Kidney tubule cell (primary cell): Measurements from ENCODE around the gene BTBD6.
A peak's percentile ranks its signal among the peaks of the same experiment; 100 is the strongest.

ENCODE experiments used
- DNase-seq: peaks from one replicate; pipeline ENCODE4 v3.0.0-alpha.2; 2018; ENCODE audit warnings: low spot score

BTBD6 gene

DNA sequence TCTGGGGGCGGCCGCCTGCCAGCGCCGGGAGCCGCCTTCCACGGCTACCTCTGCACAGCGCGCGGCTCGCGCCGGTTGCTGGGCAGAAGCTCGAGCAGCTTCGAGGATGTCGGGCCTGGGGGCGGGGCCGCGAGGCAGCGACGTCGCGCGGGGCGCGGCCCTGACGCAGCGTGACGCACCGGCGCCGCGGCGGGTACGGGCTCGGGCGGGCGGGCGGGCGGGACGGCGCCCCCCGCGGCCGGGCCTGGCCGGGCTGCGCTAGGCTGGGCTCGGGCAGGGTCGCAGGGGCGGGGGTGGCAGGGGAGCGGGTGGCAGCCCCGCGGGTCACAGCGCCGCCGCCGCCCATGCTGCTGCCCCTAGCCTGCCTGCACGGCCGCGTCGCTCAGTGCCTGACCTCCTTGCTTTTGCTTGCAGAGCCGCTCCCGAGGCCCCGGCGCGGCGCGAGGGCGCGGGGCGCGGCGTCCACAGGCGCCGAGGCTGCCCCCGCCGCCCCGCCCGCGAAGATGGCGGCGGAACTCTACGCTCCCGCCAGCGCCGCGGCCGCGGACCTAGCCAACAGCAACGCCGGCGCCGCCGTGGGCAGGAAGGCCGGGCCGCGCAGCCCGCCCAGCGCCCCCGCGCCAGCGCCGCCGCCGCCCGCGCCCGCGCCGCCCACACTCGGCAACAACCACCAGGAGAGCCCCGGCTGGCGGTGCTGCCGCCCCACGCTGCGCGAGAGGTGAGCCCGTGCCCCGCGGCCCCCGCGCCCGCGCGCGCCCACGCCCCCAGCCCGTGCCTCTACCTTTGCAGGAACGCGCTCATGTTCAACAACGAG is at the start of gene BTBD6:
BTBD6 (plus strand) TSS at position 166 of the 814 bp plus-strand sequence; CDS start at position 345, 179 bp downstream.
- peak; percentile 87 for DNase-seq

DNA sequence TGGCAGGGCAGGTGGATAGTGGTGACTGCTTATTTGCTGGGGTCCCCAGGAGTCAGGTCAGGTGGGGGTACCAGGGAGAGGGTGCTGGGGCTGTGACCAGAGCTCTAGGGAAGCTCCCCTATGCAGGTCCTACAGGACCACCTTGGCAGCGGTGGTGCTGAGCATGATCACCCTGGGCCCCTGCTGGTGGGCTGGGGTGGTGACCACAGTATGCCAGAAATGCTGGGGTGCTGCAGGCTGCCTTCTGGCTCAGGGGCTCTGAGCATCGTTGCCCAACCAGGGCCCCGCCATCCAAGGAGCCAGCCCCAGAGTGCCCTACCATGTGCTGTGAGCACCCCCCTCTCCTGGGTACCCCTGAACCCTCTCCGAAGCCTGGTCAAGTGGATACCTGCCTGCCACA is 49.7 kb upstream of the BTBD6 start:
- no peak for DNase-seq

DNA sequence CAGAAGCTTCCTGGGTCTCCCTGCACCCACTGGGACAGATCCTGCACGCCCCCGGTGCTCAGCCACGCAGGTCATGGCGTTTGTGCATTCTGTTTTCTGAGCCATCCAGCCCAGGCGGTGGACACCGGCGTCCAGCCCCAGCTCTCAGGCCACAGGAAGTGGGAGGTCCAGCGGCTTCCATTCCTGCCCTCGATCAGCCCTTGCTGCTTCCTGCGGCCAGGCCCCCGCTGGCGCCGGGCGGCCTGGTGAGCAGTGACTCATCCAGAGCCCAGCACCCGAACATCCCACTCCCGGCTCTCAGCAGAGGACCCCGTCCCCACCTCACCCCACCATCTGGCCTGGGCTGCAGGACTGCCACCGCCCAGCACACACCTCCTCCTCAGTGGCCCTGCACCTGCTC is 49.2 kb upstream of the BTBD6 start:
- no peak for DNase-seq

DNA sequence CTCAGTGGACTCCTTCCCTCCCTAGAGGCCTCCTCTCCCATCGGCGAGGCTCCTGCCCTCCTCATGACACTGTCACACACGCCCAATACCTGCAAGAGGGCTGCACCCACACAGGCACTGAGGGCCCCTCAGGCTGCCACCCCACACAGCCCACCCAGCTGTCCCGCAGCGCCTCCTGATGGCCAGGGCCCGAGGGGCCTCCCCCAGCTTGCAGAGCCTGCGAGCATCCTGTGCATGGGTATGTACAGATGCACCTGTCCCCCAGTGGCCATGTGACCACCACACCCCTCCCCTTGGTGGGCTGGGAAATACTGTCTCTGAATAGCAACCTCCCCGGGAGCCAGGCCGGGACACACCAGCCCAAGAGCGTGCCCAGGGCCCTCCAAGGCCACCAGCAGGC is 48.3 kb upstream of the BTBD6 start:
- no peak for DNase-seq

DNA sequence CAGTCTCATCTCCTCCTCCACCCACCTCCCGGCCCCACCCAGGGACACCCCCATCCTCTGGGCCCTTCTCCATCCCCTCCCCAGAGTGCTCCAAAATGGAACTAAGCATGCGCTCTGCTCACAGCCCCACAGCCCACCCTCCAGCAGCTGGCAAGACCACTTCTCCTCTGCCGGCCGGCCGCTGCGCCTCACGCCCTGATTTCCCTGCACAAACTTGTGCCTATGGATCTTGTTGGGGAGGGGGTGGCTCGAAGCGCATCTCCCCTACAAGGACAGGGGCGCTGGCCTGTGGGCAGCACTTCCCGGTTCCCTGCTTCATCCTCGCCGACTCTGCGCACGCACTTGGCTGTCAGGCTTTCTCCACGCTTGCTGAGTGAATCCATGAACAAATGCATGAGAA is 47.7 kb upstream of the BTBD6 start:
- no peak for DNase-seq

DNA sequence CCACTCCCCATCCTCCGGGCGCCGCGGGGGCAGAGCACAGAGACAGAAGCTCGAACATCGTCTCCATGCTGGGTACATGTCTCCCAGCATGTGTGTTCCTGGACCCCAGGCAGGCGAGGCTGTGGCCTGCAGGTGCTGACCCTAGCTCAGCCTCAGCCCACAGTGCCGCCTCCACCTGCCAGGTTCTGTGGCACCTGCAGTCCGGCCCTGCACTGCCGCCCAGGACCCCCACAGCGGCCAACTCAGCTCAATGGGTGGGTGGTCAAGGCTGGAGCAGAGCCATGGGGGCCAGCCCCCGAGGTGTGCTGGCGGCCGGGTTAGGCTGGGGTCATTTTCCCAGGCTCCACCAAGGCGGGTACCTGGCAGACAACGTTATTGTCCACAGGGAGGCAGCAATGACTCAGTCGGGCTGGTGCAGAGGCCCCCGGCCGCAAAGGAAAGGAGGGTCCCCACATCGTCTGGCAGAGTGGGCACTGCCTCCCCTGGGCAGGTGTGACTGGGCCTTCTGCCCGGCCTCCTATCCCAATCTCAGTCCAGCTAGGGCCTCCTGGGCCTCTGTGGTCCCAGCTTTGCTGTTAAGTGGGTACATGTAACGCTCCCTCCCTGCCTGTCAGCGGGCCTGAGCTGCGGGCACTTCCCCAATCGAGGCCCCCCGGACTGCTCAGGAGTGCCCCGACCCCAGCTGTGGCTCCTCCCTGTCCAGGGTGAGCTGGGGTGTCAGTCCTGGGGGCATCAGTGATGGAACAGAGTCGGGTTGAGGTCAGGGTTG is 47.0 kb upstream of the BTBD6 start:
- DNase-seq = no peak

- DNase-seq = no peak
Measured at GRCh38 chr14:105201925-105202513, 46.3 kb upstream of the BTBD6 start.

GRCh38 chr14:105203057-105203531 is 45.2 kb upstream of the BTBD6 start:
- peak; percentile 68 for DNase-seq

GRCh38 chr14:105203701-105204100 is 44.6 kb upstream of the BTBD6 start:
- no peak for DNase-seq

GRCh38 chr14:105204206-105204930 is 44.0 kb upstream of the BTBD6 start:
- DNase-seq = peak; percentile 89

DNA sequence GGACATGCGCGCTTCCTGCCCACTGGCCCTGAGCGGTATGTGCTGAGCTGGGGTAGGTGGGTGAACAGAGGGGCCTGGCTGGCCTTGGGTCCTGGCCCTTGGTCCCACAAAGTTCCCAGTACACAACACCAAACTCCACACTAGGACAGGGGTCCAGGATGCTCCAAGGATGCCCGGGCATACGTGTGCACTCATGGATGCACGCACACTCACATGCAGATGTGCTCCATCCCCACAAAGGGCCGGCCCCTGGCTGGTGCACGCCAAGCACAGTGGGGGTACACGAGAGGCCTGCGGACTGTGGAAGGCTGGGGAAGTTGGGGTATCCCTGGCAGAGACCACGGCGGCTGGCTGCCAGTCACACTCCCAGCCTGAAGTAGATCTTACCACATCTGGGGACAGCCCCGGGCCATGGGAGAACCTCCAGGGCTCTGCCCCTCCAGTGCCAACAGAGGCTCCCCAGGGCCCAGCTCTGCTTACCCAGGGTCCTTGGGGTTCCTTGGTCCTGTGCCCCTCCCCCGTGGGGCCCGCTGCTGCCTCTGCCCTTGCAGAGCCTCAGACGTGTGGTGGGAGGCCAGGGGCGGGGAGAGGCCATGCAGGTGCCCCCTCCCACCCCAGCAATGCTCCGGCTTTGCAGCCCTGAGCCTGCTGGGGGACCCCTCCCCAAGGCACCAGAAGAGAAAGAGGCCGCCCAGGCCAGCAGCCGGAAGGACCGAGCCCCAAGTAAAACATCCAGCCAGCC is 43.2 kb upstream of the BTBD6 start:
- no peak for DNase-seq

- DNase-seq = no peak
Measured at GRCh38 chr14:105205673-105206208, 42.6 kb upstream of the BTBD6 start.

- DNase-seq = no peak
Measured at GRCh38 chr14:105206873-105207272, 41.5 kb upstream of the BTBD6 start.

DNA sequence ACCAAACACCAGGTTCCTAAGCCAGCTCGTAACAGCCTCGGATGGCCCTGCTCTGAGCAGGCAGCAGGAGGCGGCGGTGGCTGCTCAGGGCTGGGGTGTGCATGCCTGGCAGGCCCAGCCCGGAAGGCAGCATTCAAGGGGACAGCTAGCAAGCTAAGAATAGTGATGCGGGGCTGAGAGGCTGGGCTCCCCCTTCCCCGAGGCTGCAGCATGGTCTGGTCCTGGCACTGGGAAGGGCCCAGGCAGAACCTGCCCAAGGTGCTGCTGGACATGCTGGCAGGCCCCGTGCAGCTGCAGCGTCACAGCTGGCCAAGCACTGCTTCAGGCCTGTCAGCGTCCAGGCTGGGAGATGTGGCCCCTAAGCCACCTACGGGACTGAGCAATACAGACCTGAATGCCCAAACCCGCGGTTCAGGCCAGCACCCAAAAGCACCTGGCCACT is 40.9 kb upstream of the BTBD6 start:
- no peak for DNase-seq

DNA sequence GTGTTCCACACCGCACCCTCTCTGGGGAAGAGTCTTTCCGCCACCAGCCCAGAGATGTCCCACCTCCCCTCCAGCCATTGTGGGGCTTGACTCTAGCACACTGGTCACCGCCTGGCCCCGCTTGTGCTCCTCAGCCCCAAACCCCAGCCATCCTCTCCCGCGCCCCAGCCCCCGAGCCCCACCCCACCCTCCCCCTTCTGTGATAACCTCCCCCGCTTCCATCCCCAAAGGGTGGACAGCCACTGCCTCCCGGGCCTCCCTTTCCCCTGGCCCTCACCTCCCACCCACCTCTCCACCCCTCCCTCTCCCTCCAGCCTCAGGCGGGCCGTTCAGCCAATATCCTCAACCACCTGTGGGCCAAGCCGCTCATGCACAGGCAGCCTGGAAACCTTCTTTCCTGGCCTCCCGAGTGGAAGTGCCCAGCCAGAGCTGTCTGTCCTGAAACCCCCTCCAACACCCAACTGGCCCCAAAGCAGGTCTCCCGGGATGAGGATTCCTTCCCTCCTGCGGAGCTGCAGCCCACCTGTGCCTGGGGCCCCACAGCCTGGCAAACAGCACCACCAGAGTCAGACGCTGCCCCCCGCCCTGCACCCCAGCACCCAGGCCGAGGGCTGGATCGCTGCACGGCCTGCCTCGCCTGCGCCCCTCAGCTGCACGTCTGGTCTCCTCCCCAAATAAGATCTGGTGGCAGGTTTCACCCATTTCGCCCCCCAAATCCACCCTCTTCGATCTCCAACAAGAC is 40.2 kb upstream of the BTBD6 start:
- DNase-seq = no peak

DNA sequence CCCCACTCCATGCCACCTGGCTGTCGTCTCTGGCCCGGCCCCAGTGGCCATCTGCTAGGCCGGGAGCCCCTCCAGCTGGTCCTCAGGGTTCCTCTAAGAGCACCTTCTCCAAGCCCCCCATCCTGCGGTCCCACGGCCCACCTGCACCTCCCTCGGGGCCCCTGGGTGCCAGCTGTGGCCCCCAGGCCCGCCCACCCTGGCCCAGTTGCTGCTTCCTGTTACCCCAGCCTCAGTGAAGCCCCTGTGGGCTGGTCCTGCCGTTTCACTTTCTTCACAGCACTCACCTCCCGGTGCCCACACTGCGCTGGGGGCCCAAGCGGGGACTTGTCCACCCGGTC is 39.6 kb upstream of the BTBD6 start:
- no peak for DNase-seq

DNA sequence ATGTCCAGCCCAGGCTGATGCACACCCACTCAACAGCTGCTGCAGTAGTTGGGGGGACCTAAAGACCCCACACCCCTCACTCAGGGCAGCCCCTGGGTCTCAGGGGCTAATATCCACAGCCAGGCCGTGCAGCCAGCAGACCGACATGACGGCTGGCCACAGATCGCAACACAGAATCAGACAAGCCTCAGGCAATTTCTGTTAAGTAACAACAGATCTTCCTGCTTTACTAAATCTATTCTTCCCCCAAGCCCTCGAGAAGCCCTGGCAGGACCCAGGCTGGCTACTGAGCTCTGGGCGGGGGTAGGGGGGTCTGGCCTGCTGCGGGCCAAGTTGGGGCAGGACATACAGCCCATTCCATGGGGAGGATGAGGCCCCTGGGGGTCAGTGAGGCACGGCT is 39.2 kb upstream of the BTBD6 start:
- no peak for DNase-seq

DNA sequence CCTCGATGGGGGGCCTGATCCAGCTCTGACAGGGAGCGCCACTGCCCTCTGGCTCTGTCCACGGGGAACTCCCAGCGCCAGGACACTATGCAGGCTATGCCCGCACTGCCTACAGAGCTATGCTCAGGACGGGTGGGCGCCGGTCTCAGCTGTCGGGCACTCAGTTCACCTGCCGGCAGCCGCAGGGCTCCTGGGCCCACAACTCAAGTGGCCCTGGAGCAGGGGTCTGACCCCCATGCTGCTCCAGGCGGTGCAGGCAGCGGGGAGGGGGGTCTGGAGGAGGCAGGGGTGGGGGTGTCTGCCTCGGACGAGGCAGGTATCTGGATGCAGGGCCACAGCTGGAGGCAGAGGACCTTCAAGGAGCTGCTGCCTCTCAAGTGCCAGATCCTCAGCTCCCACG is 38.7 kb upstream of the BTBD6 start:
- DNase-seq = no peak

- no peak for DNase-seq
Measured at GRCh38 chr14:105210266-105211025, 37.9 kb upstream of the BTBD6 start.
